Left lobe of liver (tissue), 2 donors: ENCODE data around the gene MCF2L. TPM values are rescaled to one million over a fixed set of nuclear protein-coding genes. Genes with fewer than 3 reads are reported as not detected.
"Not testable (repeated sequence)": the region's sequence is repeated elsewhere in the genome, so short reads cannot be mapped to it uniquely, and the experiment has no call there.

ENCODE experiments used
- ATAC-seq: fragments of 200-7000 bp; cut with Tn5 transposase; one replicate; pipeline ENCODE4 v1.9.1; 2020; ENCODE audit warnings: mild to moderate bottlenecking, moderate library complexity
- DNase-seq: peaks from one replicate; pipeline ENCODE4 v3.0.0-alpha.2; 2020; ENCODE audit warnings: low spot score
- total RNA-seq: library from RNA; stranded (reverse); gene quantifications from one replicate; pipeline ENCODE4 v1.2.1, GENCODE V29; 2021
- donor health status: DM: no; HTN: no; CAD: no; lungs with moderate emphysema.
- donor health status: DM: no; HTN: yes; CAD: no.

MCF2L gene, protein sequence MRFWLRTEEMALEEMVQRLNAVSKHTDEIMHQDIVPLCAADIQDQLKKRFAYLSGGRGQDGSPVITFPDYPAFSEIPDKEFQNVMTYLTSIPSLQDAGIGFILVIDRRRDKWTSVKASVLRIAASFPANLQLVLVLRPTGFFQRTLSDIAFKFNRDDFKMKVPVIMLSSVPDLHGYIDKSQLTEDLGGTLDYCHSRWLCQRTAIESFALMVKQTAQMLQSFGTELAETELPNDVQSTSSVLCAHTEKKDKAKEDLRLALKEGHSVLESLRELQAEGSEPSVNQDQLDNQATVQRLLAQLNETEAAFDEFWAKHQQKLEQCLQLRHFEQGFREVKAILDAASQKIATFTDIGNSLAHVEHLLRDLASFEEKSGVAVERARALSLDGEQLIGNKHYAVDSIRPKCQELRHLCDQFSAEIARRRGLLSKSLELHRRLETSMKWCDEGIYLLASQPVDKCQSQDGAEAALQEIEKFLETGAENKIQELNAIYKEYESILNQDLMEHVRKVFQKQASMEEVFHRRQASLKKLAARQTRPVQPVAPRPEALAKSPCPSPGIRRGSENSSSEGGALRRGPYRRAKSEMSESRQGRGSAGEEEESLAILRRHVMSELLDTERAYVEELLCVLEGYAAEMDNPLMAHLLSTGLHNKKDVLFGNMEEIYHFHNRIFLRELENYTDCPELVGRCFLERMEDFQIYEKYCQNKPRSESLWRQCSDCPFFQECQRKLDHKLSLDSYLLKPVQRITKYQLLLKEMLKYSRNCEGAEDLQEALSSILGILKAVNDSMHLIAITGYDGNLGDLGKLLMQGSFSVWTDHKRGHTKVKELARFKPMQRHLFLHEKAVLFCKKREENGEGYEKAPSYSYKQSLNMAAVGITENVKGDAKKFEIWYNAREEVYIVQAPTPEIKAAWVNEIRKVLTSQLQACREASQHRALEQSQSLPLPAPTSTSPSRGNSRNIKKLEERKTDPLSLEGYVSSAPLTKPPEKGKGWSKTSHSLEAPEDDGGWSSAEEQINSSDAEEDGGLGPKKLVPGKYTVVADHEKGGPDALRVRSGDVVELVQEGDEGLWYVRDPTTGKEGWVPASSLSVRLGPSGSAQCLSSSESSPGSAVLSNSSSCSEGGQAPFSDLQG
- total RNA-seq: 14.9 TPM

- no peak for DNase-seq
- peak; percentile 73 for ATAC-seq
Observed at GRCh38 chr13:112968910-112969691, at the start of gene MCF2L. Gene MCF2L, plus strand, starts transcription at chr13:112969214. Its CDS starts 166 bp downstream, at chr13:112969380.

DNA sequence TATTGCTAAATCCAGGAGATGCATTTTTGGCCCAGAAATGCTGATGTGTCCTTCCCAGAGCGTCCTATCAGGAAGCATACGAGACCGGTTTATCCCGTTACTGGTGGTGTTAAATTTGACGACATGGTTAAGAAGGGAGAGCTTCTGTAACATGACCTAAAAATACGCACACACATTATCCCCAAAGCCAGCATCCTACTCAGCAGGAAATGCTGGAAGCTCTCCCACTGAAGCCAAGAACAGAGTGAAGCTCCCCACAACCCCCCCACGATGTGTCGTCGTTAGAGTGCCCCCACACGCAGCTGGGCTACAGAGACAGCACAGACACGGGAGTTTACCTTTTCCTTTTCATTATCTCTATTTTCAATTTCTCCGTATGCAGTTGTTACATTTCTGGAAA lies 45.1 kb upstream of the MCF2L start:
- ATAC-seq (no peak), DNase-seq (no peak)

DNA sequence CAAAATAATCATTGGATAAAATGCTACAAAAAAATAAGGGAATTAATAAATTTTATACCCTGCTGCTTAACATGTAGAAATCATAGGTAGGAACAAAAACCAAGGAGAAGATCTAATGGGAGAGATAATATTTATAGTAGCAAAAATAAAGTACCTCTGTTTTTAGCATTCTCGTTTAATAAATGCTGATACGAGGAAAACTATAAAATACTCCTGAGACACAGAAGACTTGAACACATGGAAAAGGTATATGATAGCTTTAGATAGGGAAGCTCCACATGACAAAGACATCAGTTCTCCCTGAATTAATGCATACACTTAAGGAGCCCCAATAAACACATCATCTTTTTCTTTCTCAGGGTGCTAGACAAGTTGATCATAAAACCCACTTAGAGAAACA lies 44.6 kb upstream of the MCF2L start:
- DNase-seq (no peak), ATAC-seq (no peak)

- DNase-seq (no peak), ATAC-seq (no peak)
Observed at GRCh38 chr13:112926003-112926402, 43.0 kb upstream of the MCF2L start.

DNA sequence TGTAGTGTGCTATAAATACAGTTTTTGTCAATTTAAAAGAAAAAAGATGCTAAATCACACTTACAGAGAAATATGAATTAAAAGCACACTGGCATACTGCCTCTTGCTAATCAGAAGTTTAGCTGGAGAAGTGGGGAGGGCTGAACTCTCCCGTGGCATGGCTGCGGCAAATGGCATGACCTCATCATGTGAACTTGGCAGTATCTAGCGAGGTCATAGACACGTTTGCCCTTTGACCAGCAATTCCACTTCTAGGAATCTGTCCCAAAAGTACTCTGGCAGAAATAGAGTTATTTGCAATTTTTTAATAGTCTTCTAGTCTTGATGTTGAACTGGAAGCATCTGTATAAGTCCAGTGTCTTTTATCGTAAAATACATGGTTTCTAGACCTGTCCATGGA lies 42.0 kb upstream of the MCF2L start:
- DNase-seq (peak; percentile 74), ATAC-seq (peak; percentile 70)

- ATAC-seq (no peak), DNase-seq (no peak)
Observed at GRCh38 chr13:112928020-112928971, 40.7 kb upstream of the MCF2L start.

- DNase-seq (peak; percentile 89), ATAC-seq (peak; percentile 91)
Observed at GRCh38 chr13:112928972-112929782, 39.8 kb upstream of the MCF2L start.

GRCh38 chr13:112929783-112930055 lies 39.3 kb upstream of the MCF2L start:
- DNase-seq (no peak), ATAC-seq (no peak)

DNA sequence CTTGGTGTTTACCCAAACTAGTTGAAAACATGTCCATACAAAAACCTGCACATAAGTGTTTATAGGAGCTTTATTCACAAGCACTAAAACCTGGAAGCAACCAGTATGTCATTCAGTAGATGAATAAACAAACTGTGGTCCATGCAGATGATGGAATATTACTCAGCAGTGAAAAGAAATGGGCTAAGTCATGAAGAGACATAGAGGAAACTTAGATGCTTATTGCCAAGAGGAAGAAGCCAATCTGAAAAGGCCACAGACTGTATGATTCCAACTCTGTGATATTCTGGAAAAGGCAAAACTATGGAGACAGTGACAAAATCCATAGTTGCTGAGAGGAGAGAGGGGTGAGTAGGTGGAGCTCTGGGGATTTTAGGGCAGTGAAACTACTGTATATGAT lies 38.8 kb upstream of the MCF2L start:
- no peak for ATAC-seq
- DNase-seq: no peak

DNA sequence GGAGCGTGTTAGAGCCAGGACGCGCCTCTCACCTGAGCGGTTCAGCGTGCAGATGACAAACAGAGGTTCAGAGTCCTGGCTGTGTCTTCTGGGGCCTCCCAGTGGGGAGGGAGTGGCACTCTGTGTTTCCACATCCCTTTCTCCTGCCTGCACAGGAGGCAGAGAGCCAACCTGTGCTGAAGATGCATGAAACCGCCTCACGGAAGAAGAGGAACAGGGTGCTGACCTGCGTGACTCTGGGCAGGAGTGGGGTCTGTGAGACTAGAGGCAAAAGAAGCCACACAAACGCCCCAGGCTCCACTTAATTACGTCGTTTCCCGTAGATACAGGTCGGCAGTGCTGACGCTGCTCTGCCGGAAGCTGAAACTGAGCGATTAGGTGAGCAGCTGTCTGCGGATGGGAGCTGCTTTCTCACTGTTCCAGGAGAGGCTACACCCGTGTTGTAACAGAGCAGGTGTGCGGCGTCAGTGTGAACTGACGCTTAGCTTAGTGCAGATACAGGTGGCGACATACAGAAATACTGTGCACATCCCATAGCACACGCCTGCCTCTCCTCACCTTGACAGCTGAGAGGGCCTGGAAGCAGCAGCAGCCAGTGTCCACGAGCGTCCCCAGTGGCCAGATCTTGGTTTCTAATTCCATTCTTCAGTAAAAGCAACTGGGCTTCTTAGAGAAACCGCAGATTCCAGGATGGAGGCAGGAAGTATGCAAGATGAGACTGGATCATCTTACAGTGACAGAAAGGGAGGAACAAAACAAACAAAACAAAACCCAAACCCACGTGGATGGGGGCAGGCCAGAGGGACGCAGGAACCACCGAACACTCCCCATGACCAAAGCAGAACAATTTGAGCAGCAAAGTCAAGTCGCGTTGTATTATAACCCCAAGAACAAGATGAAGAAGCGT lies 37.7 kb upstream of the MCF2L start:
- no peak for ATAC-seq
- DNase-seq: peak; percentile 43

DNA sequence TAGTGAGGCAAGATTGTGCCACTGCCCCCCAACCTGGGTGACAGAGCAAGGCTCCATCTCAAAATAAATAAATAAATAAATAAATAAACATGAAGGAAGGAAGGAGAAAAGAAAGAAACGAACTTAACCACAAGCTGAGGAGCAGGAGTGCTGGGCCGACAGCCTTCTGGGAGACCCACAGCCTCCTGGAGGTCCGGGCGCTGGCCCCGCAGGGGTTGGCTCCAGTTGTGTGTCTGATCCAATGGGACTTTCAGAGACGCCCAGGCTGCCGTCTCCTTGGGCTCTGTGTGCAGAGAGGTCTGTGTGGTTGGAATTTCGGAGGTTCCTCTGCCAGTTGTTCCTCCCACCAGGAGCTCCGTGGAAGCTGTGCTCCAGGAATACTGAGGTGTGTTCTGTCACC lies 36.0 kb upstream of the MCF2L start:
- DNase-seq (peak; percentile 34), ATAC-seq (no peak)

GRCh38 chr13:112933649-112934048 lies 35.4 kb upstream of the MCF2L start:
- DNase-seq: peak; percentile 21
- ATAC-seq: no peak

DNA sequence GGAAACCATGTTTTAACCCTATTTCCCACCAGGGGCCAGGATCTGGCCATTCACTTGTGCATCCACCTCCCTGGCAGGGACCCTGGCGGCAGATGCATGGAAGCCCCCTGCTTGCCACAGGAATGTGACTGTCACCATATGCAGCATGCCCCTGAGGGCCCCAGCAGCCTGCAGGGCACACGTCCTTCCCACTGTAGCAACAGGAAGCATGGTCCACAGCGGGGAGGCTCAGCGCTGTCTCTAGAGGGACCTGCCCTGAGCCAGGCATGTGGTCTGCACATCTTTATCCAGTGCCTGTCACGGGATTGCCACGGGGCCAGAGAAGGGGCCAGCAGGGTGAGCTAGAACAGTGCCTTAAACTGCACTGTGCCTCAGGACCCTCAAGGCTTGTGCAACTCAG lies 34.9 kb upstream of the MCF2L start:
- peak; percentile 35 for DNase-seq
- no peak for ATAC-seq

- DNase-seq: no peak
- ATAC-seq: no peak
Observed at GRCh38 chr13:112938680-112939079, 30.3 kb upstream of the MCF2L start.

DNA sequence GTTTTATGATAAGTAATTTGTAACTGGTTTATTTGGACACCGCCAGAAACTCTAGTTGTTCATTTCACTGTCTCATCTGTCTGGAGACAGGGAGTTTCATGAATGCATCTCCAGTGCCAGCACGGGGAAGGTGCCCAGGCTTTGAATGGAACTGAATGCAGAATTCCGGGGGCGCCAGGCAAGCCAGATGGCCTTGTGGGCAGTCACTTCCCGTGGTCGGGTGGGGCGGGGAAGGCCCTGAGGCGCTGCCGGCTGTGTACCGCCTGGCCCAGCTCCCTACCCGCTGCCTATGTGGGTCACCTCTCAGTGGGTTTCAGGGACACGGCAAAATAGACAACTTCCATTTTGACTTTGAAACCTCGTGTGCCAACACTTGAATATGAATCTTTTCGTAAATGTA lies 28.8 kb upstream of the MCF2L start:
- ATAC-seq: no peak
- no peak for DNase-seq

- ATAC-seq: no peak
- no peak for DNase-seq
Observed at GRCh38 chr13:112941349-112941748, 27.7 kb upstream of the MCF2L start.

DNA sequence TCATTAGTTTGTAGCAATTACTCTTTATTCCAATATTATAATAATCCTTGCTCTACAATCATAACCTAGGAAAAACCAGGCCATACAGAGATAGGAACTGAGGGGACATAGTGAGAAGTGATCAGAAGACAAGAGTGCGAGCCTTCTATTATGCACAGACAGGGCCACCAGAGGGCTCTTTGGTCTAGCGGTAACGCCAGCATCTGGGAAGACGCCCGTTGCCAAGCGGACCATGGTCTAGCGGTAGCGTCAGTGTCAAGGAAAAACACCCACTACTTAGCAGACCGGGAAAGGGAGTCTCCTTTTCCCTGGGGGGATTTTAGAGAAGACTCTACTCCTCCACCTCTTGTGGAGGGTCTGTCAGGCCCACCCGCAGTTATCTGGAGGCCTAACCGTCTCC lies 27.2 kb upstream of the MCF2L start:
- ATAC-seq, DNase-seq: not testable (repeated sequence)
